ENCODE measurements around the gene PLSCR5. TPM values are rescaled to one million over a fixed set of nuclear protein-coding genes. Genes with fewer than 3 reads are reported as not detected.

The PLSCR5 gene
- total RNA-seq, 6 donors from 2014 or later = not detected

DNA sequence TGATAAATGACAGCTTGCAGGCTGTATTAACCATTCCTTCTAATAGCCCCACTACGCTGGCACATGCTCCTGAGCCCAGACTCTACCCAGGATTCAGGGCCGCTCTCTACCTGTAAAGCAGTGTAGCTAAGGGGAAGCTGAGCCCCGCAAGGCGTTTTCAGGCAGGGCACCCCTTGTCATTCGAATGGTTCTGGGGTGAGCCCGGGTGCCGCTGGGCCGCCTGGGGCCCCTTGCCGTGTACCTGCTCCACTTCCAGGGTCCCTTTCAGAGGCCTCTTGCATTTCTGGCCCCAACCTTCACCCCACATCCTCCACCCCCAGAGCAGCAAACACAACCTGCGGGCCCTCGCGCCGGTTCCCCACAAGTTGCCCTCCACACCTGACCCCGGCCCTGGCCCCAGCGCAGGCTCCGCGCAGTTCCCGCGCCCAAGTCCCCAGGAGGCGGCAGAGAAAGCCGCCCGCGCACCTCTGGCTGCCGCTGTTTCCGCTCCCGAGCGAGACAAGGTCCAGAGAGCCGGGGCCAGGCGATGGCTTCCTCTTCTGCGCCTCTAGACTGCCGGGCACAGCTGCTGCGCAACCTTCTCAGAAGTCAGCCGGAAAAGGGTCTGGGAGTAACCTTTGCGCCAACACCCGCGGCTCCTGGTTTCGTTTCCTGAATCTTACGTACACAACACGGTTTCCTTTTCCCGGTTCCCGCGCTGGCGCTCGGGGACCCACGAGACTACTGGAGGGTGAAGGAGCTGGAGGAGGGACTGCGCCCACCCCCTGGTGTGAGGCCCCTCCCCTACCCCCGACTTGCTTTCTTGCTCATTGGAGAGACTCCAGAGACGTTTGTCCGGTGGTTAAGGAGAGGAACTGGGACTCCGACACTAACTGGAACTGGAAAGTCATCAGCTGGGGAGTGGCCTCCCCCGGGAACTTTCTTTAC, 60.9 kb downstream of the PLSCR5 start, which contains the start of gene PLSCR1:
TSS of gene PLSCR1 (minus strand) at position 606 of the 927 bp plus-strand sequence. CDS start 8,055 bp downstream, outside the sequence.
- H3K9me3 ChIP-seq = no peaks in the 10 kb centered on the region
- H3K27me3 ChIP-seq = no peaks in the 10 kb centered on the region
- peak; percentile 95 to 96 for ATAC-seq (ENCODE audit: low FRiP score in 2 of 2)
- H3K4me1 ChIP-seq = peaks cover 26 to 38% (median 30%) of the 10 kb centered on the region in 4 donors
- TF ChIP-seq POLR2A (IDR thresholded peaks at IDR 0.05) = peak in 3 of 4 donors; percentile 90 to 97 (median 92)
- peak; percentile 89 to 97 (median 94) for TF ChIP-seq EP300 (IDR thresholded peaks at IDR 0.05)
- TF ChIP-seq POLR2AphosphoS5 (IDR thresholded peaks at IDR 0.05) = peak; percentile 97 to 98
- TF ChIP-seq, protein P1, sequence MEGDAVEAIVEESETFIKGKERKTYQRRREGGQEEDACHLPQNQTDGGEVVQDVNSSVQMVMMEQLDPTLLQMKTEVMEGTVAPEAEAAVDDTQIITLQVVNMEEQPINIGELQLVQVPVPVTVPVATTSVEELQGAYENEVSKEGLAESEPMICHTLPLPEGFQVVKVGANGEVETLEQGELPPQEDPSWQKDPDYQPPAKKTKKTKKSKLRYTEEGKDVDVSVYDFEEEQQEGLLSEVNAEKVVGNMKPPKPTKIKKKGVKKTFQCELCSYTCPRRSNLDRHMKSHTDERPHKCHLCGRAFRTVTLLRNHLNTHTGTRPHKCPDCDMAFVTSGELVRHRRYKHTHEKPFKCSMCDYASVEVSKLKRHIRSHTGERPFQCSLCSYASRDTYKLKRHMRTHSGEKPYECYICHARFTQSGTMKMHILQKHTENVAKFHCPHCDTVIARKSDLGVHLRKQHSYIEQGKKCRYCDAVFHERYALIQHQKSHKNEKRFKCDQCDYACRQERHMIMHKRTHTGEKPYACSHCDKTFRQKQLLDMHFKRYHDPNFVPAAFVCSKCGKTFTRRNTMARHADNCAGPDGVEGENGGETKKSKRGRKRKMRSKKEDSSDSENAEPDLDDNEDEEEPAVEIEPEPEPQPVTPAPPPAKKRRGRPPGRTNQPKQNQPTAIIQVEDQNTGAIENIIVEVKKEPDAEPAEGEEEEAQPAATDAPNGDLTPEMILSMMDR (IDR thresholded peaks at IDR 0.05) = no peak
- peak within 1 kb of the TSS; percentile 67 to 84 (median 76) for H3K4me3 ChIP-seq
- peak; percentile 94 to 97 for DNase-seq
- H3K27ac ChIP-seq = peak within 1 kb of the TSS; percentile 96 to 100 (median 98)
- no peaks in the 10 kb centered on the region for H3K36me3 ChIP-seq
- 0 to 1% methylated on average over 29 to 37 of the region's 51 CpGs for WGBS, 2 donors

- peaks cover 29 to 43% (median 32%) of the 10 kb centered on the region in 4 donors for H3K4me1 ChIP-seq
- TF ChIP-seq EP300 (IDR thresholded peaks at IDR 0.05) (peak in 3 of 4 donors; percentile 73 to 86 (median 78)), POLR2AphosphoS5 (IDR thresholded peaks at IDR 0.05) (peak; percentile 46 to 87)
- TF ChIP-seq, protein P1 (IDR thresholded peaks at IDR 0.05) = no peak
- H3K36me3 ChIP-seq = peaks cover 0 to 7% (median 0%) of the 10 kb centered on the region in 4 donors
- 0 to 2% methylated on average over 9 to 10 of the region's 10 CpGs for WGBS, 2 donors
- DNase-seq (peak in 1 of 2 donors; percentile 31), ATAC-seq (ENCODE audit: low FRiP score in 2 of 2) (peak; percentile 5 to 59)
- H3K4me3 ChIP-seq = peak overlapping the region; percentile 67 to 84 (median 76)
- no peaks in the 10 kb centered on the region for H3K9me3 ChIP-seq
- H3K27ac ChIP-seq = peak overlapping the region; percentile 96 to 100 (median 98)
- H3K27me3 ChIP-seq = no peaks in the 10 kb centered on the region
These were observed 61.6 kb downstream of the PLSCR5 start for GRCh38 chr3:146543461-146544001.

DNA sequence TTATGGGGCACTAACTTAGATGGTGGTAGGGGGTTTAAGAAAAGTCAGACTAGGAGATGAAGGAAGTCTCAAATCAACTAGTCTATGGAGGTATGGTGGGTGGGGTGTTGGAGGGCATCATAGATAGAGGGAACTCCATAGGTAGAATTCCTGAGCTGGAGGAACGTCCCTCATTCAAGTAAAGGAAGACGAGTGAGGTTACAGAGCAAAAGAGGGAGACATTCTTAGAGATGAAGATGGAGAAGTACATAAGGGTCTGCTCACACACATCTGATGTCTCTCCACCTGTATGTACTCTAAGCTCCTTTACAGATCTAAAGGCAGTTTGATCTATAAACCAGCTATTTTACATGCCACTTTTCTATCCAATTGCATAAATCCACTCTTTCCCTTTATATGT, 62.2 kb downstream of the PLSCR5 start:
- TF ChIP-seq, protein P1 (IDR thresholded peaks at IDR 0.05) = no peak
- TF ChIP-seq POLR2AphosphoS5 (IDR thresholded peaks at IDR 0.05) (no peak), POLR2A (IDR thresholded peaks at IDR 0.05) (no peak), EP300 (IDR thresholded peaks at IDR 0.05) (no peak)
- 33 to 40% methylated on average over 2 of the region's 2 CpGs for WGBS, 2 donors
- H3K4me1 ChIP-seq = peaks cover 29 to 46% (median 35%) of the 10 kb centered on the region in 4 donors

GRCh38 chr3:146542179-146542578, 63.0 kb downstream of the PLSCR5 start:
- Histone ChIP-seq H3K4me3 (peak overlapping the region in 3 of 4 donors; percentile 67 to 84 (median 73)), H3K27ac (peak overlapping the region; percentile 47 to 100 (median 97)), H3K36me3 (peaks cover 0 to 9% (median 0%) of the 10 kb centered on the region in 4 donors), H3K27me3 (no peaks in the 10 kb centered on the region), H3K9me3 (no peaks in the 10 kb centered on the region), H3K4me1 (peaks cover 29 to 52% (median 42%) of the 10 kb centered on the region in 4 donors)
- WGBS, 2 donors = 53 to 57% methylated on average over 2 of the region's 2 CpGs
- DNase-seq (no peak), ATAC-seq (ENCODE audit: low FRiP score in 2 of 2) (no peak)
- TF ChIP-seq, protein P1 (IDR thresholded peaks at IDR 0.05) = no peak
- TF ChIP-seq POLR2A (IDR thresholded peaks at IDR 0.05) = peak in 2 of 4 donors; percentile 24 to 60
- TF ChIP-seq EP300 (IDR thresholded peaks at IDR 0.05) = peak in 2 of 4 donors; percentile 20 to 68
- TF ChIP-seq POLR2AphosphoS5 (IDR thresholded peaks at IDR 0.05) = peak in 1 of 2 donors; percentile 86

More for the DNA sequence above, 62.2 kb downstream of the PLSCR5 start:
- H3K4me3 ChIP-seq = peak overlapping the region; percentile 67 to 84 (median 76)
- no peaks in the 10 kb centered on the region for H3K27me3 ChIP-seq
- DNase-seq (no peak), ATAC-seq (ENCODE audit: low FRiP score in 2 of 2) (no peak)
- peaks cover 0 to 9% (median 0%) of the 10 kb centered on the region in 4 donors for H3K36me3 ChIP-seq
- H3K27ac ChIP-seq = peak overlapping the region; percentile 96 to 100 (median 98)
- no peaks in the 10 kb centered on the region for H3K9me3 ChIP-seq

Measured in upper lobe of left lung (tissue), 6 donors.